A673 (cell line): ENCODE data around the gene NRP2.

Source experiments
- CTCF ChIP-seq: fragments of 300-800, 200-600 bp; sonication (generic); conservative IDR thresholded peaks from 2 replicates; pipeline ENCODE4 v1.5.1; 2017; ENCODE audit warnings: low read depth, mild to moderate bottlenecking, antibody characterized with exemption, low read length, moderate library complexity, mixed read lengths
- EZH2 ChIP-seq: fragments of 200-600 bp; sonication (generic); IDR thresholded peaks from 2 replicates; pipeline ENCODE4 v1.6.1; 2017; ENCODE audit warnings: borderline replicate concordance, low read depth, mild to moderate bottlenecking, mixed read lengths, antibody characterized with exemption, low read length; ENCODE audit not compliant: poor library complexity, severe bottlenecking

GRCh38 chr2:205762881-205763280, 80.6 kb downstream of the NRP2 start:
- no peak for TF ChIP-seq CTCF
- TF ChIP-seq EZH2 = no peak
